Measurements from ENCODE around the gene PPM1H.
"Not testable (repeated sequence)": the region's sequence is repeated elsewhere in the genome, so short reads cannot be mapped to it uniquely, and the experiment has no call there.

The PPM1H gene

DNA sequence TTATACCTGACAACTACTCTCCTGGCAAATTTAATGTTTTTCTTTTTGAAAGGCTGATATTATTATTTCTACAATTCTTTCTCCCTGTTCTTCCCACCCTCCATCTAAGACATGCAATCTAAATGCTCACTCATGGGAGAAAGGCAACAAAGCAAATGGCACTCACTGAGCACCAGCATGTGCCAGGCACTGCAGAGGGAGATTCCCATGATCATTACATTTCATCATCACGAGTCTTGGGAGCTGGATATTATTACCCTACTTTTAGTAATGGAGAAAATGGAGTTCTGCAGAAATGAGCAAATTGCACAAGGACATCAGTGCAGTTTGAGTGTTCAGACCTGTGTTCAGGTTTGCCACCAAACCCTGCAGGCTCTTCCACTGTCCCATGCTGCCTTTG lies 27.9 kb downstream of the PPM1H start:
- DNase-seq = no peak

- no peak for DNase-seq
Measured at GRCh38 chr12:62903151-62903550, 31.8 kb downstream of the PPM1H start.

GRCh38 chr12:62900686-62901272 lies 34.2 kb downstream of the PPM1H start:
- no peak for DNase-seq

DNA sequence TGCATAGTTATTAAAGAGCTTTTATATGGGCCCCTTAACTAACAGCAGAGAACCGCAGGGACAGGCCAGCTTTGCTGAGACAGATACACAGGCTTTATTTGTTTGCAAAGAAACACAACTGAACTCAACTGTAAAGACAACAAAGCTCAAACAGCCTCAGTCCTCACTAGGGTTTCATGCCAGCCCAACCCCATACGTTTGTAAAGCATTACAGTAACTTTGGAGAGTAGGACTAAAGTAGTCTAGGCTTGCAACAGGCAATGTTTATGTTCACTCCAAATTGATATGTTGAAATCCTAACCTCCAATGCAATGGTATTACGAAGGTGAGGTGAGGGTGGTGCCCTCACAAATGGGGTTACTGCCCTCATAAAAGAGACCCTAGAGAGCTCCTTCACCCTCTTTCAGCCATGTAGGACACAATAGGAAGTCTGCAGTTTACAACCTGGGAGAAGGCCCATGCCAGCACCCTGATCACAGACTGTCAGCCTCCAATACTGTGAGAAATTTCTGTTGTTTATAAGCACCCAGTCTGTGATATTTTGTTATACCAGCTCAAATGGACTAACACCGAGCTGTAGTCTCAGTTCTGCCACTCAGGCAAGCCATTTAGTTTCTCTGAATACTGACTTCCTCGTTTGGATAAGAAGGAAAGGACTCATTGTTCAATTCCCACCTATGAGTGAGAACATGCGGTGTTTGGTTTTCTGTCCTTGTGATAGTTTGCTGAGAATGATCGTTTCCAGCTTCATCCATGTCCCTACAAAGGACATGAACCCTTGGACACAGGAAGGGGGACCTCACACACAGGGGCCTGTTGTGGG lies 35.2 kb downstream of the PPM1H start:
- DNase-seq = no peak

- DNase-seq = no peak
Measured at GRCh38 chr12:62898526-62898925, 36.4 kb downstream of the PPM1H start.

DNA sequence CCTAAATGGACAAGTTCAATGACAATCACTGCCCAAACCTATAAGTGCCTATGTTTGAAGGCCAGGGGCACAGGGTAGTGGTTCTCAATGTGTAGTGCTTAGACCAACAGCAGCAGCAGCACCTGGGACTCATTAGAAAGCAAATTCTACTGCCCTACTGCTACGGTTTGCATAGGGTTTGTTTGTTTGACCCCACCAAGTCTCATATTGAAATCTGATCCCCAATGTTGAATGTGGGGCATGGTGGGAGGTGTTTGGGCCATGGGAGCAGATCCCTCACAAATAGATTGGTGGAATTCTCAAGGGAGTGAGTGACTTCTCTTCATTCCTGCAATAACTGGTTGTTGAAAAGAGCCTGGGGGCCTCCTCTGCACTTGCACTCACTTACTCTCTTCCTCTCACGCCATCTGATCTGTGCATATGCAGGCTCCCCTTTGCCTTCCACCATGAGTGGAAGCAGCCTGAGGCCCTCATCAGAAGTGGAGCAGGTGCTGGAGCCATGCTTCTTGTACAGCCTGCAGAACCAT lies 39.5 kb downstream of the PPM1H start:
- no peak for DNase-seq

GRCh38 chr12:62893276-62893675 lies 41.7 kb downstream of the PPM1H start:
- no peak for DNase-seq

- no peak for DNase-seq
Measured at GRCh38 chr12:62891805-62892549, 43.0 kb downstream of the PPM1H start.

GRCh38 chr12:62888454-62889110 lies 46.4 kb downstream of the PPM1H start:
- no peak for DNase-seq

GRCh38 chr12:62886796-62887195 lies 48.2 kb downstream of the PPM1H start:
- no peak for DNase-seq

- DNase-seq = no peak
Measured at GRCh38 chr12:62885242-62885641, 49.7 kb downstream of the PPM1H start.

DNA sequence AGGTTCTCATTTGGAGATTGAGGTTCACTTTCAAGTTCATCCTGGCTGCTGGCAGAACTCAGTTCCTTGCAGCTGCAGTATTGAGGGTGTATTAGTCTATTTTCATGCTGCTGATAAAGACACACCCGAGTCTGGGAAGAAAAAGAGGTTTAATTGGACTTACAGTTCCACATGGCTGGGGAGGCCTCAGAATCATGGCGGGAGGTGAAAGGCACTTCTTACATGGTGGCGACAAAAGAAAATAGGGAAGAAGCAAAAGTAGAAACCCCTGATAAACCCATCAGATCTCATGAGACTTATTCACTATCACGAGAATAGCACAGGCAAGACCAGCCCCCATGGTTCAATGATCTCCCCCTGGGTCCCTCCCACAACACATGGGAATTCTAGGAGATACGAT lies 50.1 kb downstream of the PPM1H start:
- DNase-seq = not testable (repeated sequence)

DNA sequence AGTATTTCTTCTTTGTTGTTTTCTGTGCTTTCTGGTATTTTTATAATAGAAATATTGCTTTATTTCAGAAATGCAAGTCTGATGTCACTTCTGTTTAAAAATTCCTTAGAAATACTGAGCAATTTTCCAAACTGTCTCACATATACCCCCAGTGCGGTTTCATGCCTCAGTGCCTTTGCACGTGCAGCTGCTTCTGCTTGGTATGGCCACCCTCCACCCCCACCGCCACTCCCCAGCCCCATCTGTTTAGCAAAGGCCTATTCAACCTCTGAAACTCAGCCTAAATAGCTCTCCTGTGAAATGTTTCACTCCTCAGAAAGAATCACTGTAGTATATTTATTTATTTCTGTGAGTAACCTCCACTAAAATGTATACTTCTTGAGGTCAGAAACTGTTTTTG lies 52.3 kb downstream of the PPM1H start:
- no peak for DNase-seq

GRCh38 chr12:62882140-62882539 lies 52.8 kb downstream of the PPM1H start:
- no peak for DNase-seq

DNA sequence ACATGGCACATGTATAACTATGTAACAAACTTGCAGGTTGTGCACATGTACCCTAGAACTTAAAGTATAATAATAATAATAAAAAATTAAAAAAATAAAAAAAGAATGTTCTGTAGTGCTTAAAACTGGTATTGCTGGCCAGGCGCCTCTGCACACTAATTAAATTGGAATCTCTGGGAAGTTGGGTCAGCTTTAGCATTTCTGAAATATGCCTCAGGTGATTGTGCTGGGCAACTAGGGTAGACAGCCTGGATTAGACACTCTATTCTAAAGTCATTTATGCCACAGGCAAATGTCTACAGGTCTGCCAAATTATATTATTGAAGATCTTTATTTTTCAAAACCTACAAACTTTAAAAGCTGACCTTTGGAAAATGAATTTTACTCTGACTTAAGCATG lies 55.3 kb downstream of the PPM1H start:
- DNase-seq = no peak

- DNase-seq = not testable (repeated sequence)
Measured at GRCh38 chr12:62879228-62879627, 55.7 kb downstream of the PPM1H start.

- no peak for DNase-seq
Measured at GRCh38 chr12:62878211-62878610, 56.7 kb downstream of the PPM1H start.

DNA sequence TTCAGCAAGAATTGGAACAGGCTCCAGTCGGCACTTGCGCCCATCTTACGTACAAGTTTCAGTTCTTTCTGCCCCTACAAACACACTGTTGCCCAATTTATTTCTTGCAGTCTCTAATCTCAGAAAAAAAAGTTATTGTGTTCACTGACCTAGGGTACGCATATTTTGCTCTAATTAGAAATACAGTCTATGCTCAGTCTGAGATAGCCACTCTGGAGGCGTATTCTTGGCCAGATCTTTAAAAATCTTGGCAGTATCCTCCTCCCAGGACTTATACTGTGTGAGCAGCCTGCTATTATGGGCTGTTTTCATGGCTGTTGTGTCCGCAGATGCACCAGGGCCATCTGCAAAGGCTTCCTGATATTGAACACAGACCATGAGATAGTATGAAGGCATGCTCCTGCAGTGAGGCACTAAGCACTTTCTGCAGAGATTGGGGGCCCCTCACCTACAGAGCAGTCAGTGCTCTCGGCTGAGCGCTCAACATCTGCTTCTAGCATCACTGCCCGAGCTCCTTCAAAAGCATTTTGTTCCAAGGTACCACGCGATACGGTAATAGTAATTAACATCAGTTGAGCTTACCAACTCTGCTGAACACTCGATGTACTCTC lies 57.9 kb downstream of the PPM1H start:
- no peak for DNase-seq

- no peak for DNase-seq
Measured at GRCh38 chr12:62873826-62874448, 61.0 kb downstream of the PPM1H start.

- no peak for DNase-seq
Measured at GRCh38 chr12:62873116-62873825, 61.7 kb downstream of the PPM1H start.

DNA sequence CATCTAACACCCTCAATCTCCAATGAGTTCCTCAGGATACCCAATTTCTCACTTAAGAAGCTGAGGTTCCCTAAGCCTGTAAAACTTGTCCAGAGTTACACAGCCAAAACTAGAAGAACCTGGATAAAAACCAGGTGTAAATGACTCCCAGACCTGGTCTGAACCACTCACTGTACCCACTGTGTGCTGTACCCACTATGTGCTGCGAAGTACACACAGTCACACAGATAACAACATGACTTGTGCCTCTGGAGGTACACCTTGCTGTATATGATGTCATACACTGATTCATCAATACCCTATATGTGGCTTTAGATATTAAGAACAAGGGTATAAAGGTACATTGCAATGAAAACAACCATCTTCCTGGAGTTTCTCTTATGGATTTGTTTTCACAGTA lies 66.1 kb downstream of the PPM1H start:
- no peak for DNase-seq

All from NCI-H1436 treated with DMSO at 0.1 percent for 48 hours (cell line).